Loucy (cell line): ENCODE results near the gene KLHL6.
"Not testable (repeated sequence)": the region's sequence is repeated elsewhere in the genome, so short reads cannot be mapped to it uniquely, and the experiment has no call there.

Experiments
- H2AFZ ChIP-seq: fragments of 200-600 bp; sonication (generic); 2 replicates; pipeline ENCODE4 v1.6.0; 2016; ENCODE audit warnings: antibody characterized with exemption, mild to moderate bottlenecking, low read length, moderate library complexity
- H3F3A ChIP-seq: fragments of 200-600 bp; 2 replicates; pipeline ENCODE4 v1.6.0; 2016; ENCODE audit warnings: antibody characterized with exemption, low read depth, mild to moderate bottlenecking
- H3K27me3 ChIP-seq: fragments of 200-600 bp; sonication (generic); 2 replicates; pipeline ENCODE4 v1.6.1; 2014; ENCODE audit warnings: low read length, mild to moderate bottlenecking; ENCODE audit not compliant: insufficient read depth, poor library complexity, severe bottlenecking
- H3K36me3 ChIP-seq: fragments of 200-600 bp; sonication (generic); 2 replicates; pipeline ENCODE4 v1.6.1; 2016; ENCODE audit warnings: low read length; ENCODE audit not compliant: insufficient read depth
- H3K4me1 ChIP-seq: fragments of 200-600 bp; sonication (generic); 2 replicates; pipeline ENCODE4 v1.5.1; 2014; ENCODE audit warnings: low read length, mild to moderate bottlenecking; ENCODE audit not compliant: insufficient read depth, poor library complexity, severe bottlenecking
- H3K4me2 ChIP-seq: fragments of 200-600 bp; sonication (generic); 2 replicates; pipeline ENCODE4 v1.6.0; 2014; ENCODE audit warnings: antibody characterized with exemption, low read length, low read depth, mild to moderate bottlenecking; ENCODE audit not compliant: poor library complexity, severe bottlenecking
- H3K4me3 ChIP-seq: fragments of 200-600 bp; sonication (generic); 2 replicates; pipeline ENCODE4 v1.5.1; 2014; ENCODE audit warnings: low read length, mild to moderate bottlenecking, mixed read lengths; ENCODE audit not compliant: poor library complexity, severe bottlenecking
- H3K79me2 ChIP-seq: fragments of 200-600 bp; sonication (generic); 2 replicates; pipeline ENCODE4 v1.6.1; 2014; ENCODE audit warnings: low read length; ENCODE audit not compliant: insufficient read depth
- H3K9ac ChIP-seq: fragments of 200-600 bp; sonication (generic); 2 replicates; pipeline ENCODE4 v1.6.0; 2014; ENCODE audit warnings: mild to moderate bottlenecking, low read depth, low read length, moderate library complexity; ENCODE audit not compliant: poor library complexity, severe bottlenecking
- H3K9me2 ChIP-seq: fragments of 200-600 bp; sonication (generic); replicated peaks from 2 replicates; pipeline ENCODE4 v1.6.1; 2016; ENCODE audit warnings: low read depth, low read length, mixed read lengths
- H3K9me3 ChIP-seq: fragments of 200-600 bp; sonication (generic); 2 replicates; pipeline ENCODE4 v1.6.1; 2014; ENCODE audit warnings: mild to moderate bottlenecking, antibody characterized with exemption, low read length, low read depth; ENCODE audit not compliant: insufficient read depth
- H4K20me1 ChIP-seq: fragments of 200-600 bp; sonication (generic); 2 replicates; pipeline ENCODE4 v1.6.0; 2014; ENCODE audit warnings: antibody characterized with exemption, low read length, mild to moderate bottlenecking; ENCODE audit not compliant: insufficient read depth, poor library complexity, severe bottlenecking
- EZH2phosphoT487 ChIP-seq: fragments of 200-600 bp; IDR thresholded peaks from 2 replicates; pipeline ENCODE4 v1.6.1; 2018; ENCODE audit warnings: antibody characterized with exemption, mild to moderate bottlenecking, moderate library complexity, borderline replicate concordance
- TF ChIP-seq, protein P1 (sequence below): fragments of 200-600 bp; sonication (generic); conservative IDR thresholded peaks from 2 replicates; pipeline ENCODE4 v1.5.1; 2014; ENCODE audit warnings: mild to moderate bottlenecking, antibody characterized with exemption, low read length

The KLHL6 gene

GRCh38 chr3:183443395-183444385 is 111.8 kb downstream of the KLHL6 start:
- Histone ChIP-seq H3K9ac (no peak overlapping the region), H4K20me1 (no peaks in the 10 kb centered on the region), H3K27me3 (no peaks in the 10 kb centered on the region), H3K9me2 (no peaks in the 10 kb centered on the region), H3K36me3 (no peaks in the 10 kb centered on the region), H3K4me1 (peaks cover 11% of the 10 kb centered on the region), H3K9me3 (peaks cover 4% of the 10 kb centered on the region; the same call in 1 of the 2 replicates), H3K79me2 (peaks cover 9% of the 10 kb centered on the region), H3F3A (no peaks in the 10 kb centered on the region), H3K4me3 (no peak overlapping the region), H3K4me2 (no peak overlapping the region), H2AFZ (no peak overlapping the region)
- TF ChIP-seq, protein P1, sequence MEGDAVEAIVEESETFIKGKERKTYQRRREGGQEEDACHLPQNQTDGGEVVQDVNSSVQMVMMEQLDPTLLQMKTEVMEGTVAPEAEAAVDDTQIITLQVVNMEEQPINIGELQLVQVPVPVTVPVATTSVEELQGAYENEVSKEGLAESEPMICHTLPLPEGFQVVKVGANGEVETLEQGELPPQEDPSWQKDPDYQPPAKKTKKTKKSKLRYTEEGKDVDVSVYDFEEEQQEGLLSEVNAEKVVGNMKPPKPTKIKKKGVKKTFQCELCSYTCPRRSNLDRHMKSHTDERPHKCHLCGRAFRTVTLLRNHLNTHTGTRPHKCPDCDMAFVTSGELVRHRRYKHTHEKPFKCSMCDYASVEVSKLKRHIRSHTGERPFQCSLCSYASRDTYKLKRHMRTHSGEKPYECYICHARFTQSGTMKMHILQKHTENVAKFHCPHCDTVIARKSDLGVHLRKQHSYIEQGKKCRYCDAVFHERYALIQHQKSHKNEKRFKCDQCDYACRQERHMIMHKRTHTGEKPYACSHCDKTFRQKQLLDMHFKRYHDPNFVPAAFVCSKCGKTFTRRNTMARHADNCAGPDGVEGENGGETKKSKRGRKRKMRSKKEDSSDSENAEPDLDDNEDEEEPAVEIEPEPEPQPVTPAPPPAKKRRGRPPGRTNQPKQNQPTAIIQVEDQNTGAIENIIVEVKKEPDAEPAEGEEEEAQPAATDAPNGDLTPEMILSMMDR: no peak
- no peak for TF ChIP-seq EZH2phosphoT487

DNA sequence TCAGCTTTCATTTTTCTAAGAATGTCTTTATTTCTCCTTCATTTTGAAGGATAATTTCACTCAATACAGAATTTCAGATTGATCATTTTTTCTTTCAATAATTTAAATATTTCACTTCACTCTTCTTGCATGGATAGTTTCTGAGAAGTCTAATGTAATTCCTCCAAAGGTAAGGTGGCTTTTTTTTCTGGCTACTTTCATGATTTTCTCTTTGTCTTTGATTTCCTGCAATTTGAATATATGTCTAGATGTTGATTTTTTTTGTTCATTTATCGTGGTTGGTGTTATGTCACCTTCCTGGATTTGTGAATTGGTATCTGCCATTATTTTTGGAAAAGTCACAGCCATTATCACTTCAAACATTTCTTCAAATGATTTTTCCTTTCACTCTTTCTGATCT is 112.5 kb downstream of the KLHL6 start:
- Histone ChIP-seq H3K79me2 (peaks cover 2% of the 10 kb centered on the region), H3K4me1 (peaks cover 5% of the 10 kb centered on the region), H3K27me3 (no peaks in the 10 kb centered on the region), H4K20me1 (no peaks in the 10 kb centered on the region), H3K36me3 (no peaks in the 10 kb centered on the region), H3K9me3 (peaks cover 4% of the 10 kb centered on the region; the same call in 1 of the 2 replicates), H3K4me3 (no peak overlapping the region), H3K9me2 (no peaks in the 10 kb centered on the region), H2AFZ (no peak overlapping the region), H3K9ac (no peak overlapping the region), H3F3A (no peaks in the 10 kb centered on the region), H3K4me2 (no peak overlapping the region)
- TF ChIP-seq, protein P1: no peak
- TF ChIP-seq EZH2phosphoT487: no peak

DNA sequence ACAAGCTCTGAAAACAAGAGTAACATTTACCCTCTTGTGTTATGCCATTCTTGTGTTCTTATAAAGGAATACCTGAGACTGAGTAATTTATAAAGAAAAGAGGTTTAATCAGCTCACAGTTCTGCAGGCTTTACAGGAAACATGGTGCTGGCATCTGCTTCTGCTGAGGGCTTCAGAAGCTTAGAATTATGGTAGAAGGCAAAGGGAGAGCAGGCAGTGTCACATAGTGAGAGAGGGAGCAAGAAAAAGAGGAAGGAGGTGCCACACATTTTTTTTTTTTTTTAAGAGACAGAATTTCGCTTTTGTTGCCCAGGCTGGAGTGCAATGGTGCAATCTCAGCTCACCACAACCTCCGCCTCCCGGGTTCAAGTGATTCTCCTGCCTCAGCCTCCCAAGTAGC is 115.0 kb downstream of the KLHL6 start:
- not testable (repeated sequence) for H3K27me3 ChIP-seq, H2AFZ ChIP-seq

More for the DNA sequence above, 115.0 kb downstream of the KLHL6 start:
- not testable (repeated sequence) for H3K9me2 ChIP-seq, H3K9ac ChIP-seq, H3K4me1 ChIP-seq, H3K9me3 ChIP-seq, H3K4me2 ChIP-seq, H3K36me3 ChIP-seq, H3K79me2 ChIP-seq, H3F3A ChIP-seq, H3K4me3 ChIP-seq, H4K20me1 ChIP-seq
